NCI-H1105 (cell line): ENCODE data around the gene NUBP2.

Experiments used
- DNase-seq: peaks from one replicate; lab custom pipeline; 2025; lab: John Stamatoyannopoulos, UW

NUBP2 gene

GRCh38 chr16:1772362-1772907 lies 10.3 kb upstream of the NUBP2 start, which contains the start of gene EME2:
Gene EME2 (plus strand): TSS chr16:1772810. CDS start chr16:1773228, 418 bp downstream.
- DNase-seq: no peak

GRCh38 chr16:1772908-1773702 lies 9.7 kb upstream of the NUBP2 start, which contains the start of gene MRPS34:
Gene MRPS34 (minus strand): TSS chr16:1773134. CDS start chr16:1773119, 15 bp downstream.
- DNase-seq: peak; percentile 53

GRCh38 chr16:1773703-1774447 lies 8.9 kb upstream of the NUBP2 start:
- no peak for DNase-seq

GRCh38 chr16:1774448-1774780 lies 8.3 kb upstream of the NUBP2 start:
- DNase-seq: no peak

GRCh38 chr16:1775006-1775845 lies 7.5 kb upstream of the NUBP2 start:
- DNase-seq: no peak

GRCh38 chr16:1775846-1776671 lies 6.7 kb upstream of the NUBP2 start:
- DNase-seq: no peak

- no peak for DNase-seq
Observed at GRCh38 chr16:1776672-1776955, 6.1 kb upstream of the NUBP2 start.

- no peak for DNase-seq
Observed at GRCh38 chr16:1776991-1777374, 5.8 kb upstream of the NUBP2 start.

- DNase-seq: no peak
Observed at GRCh38 chr16:1777375-1778199, 5.2 kb upstream of the NUBP2 start.

- DNase-seq: no peak
Observed at GRCh38 chr16:1778200-1779179, 4.3 kb upstream of the NUBP2 start.

GRCh38 chr16:1779234-1779701 lies 3.5 kb upstream of the NUBP2 start:
- DNase-seq: no peak

- DNase-seq: no peak
Observed at GRCh38 chr16:1779741-1780676, 2.8 kb upstream of the NUBP2 start.

GRCh38 chr16:1780677-1781072 lies 2.1 kb upstream of the NUBP2 start:
- no peak for DNase-seq

GRCh38 chr16:1781254-1781653 lies 1.5 kb upstream of the NUBP2 start:
- DNase-seq: no peak

- DNase-seq: no peak
Observed at GRCh38 chr16:1781758-1782407, 877 bp upstream of the NUBP2 start.

GRCh38 chr16:1784977-1785845 lies 2.5 kb downstream of the NUBP2 start:
- DNase-seq: no peak

- no peak for DNase-seq
Observed at GRCh38 chr16:1785846-1786170, 3.0 kb downstream of the NUBP2 start.
